SK-N-SH treated with all-trans-retinoic acid at 6 μM for 48 hours (cell line): Measurements from ENCODE around the gene CASQ2.

Experiments used
- ATAC-seq: fragments of 200-7000 bp; cut with Tn5 transposase; 3 replicates; pipeline ENCODE4 v1.9.1; 2020; ENCODE audit warnings: mild to moderate bottlenecking, moderate library complexity
- BACH2 ChIP-seq: fragments of 250-450 bp; sonication (Bioruptor Pico); IDR thresholded peaks from 2 replicates; pipeline ENCODE4 v1.9.0; 2021; ENCODE audit warnings: mild to moderate bottlenecking, borderline replicate concordance
- CREB5 ChIP-seq: fragments of 250-450 bp; sonication (Bioruptor Pico); IDR thresholded peaks from 2 replicates; pipeline ENCODE4 v1.5.1; 2020; ENCODE audit warnings: low read depth, mild to moderate bottlenecking, moderate library complexity
- ESRRG ChIP-seq: fragments of 250-450 bp; sonication (Bioruptor Pico); IDR thresholded peaks from 2 replicates; pipeline ENCODE4 v1.6.1; 2021; ENCODE audit warnings: mild to moderate bottlenecking
- ISL1 ChIP-seq: fragments of 250-450 bp; sonication (Bioruptor Pico); IDR thresholded peaks from 2 replicates; pipeline ENCODE4 v2.1.2; 2022; ENCODE audit warnings: mild to moderate bottlenecking, moderate library complexity
- OSR1 ChIP-seq: fragments of 250-450 bp; sonication (Bioruptor Pico); IDR thresholded peaks from 2 replicates; pipeline ENCODE4 v1.8.0; 2022; ENCODE audit warnings: moderate library complexity, mild to moderate bottlenecking, inconsistent platforms
- PATZ1 ChIP-seq: fragments of 250-450 bp; sonication (Bioruptor Pico); IDR thresholded peaks from 2 replicates; pipeline ENCODE4 v1.8.0; 2020; ENCODE audit warnings: mild to moderate bottlenecking, moderate library complexity, borderline replicate concordance
- POU6F1 ChIP-seq: fragments of 250-450 bp; sonication (Bioruptor Pico); IDR thresholded peaks from 2 replicates; pipeline ENCODE4 v1.8.0; 2021; ENCODE audit warnings: low read depth, mild to moderate bottlenecking, moderate library complexity, borderline replicate concordance
- PPARA ChIP-seq: fragments of 250-450 bp; sonication (Bioruptor Pico); IDR thresholded peaks from 2 replicates; pipeline ENCODE4 v1.5.0; 2020; ENCODE audit warnings: mild to moderate bottlenecking, borderline replicate concordance
- RARB ChIP-seq: fragments of 250-450 bp; sonication (Bioruptor Pico); IDR thresholded peaks from 2 replicates; pipeline ENCODE4 v1.8.0; 2021; ENCODE audit warnings: mild to moderate bottlenecking, moderate library complexity
- SNAI2 ChIP-seq: fragments of 250-450 bp; sonication (Bioruptor Pico); IDR thresholded peaks from 2 replicates; pipeline ENCODE4 v1.5.0; 2020; ENCODE audit warnings: mild to moderate bottlenecking, moderate library complexity
- TCF4 ChIP-seq: fragments of 250-450 bp; sonication (Bioruptor Pico); IDR thresholded peaks from 2 replicates; pipeline ENCODE4 v1.8.0; 2021; ENCODE audit warnings: mild to moderate bottlenecking, moderate library complexity, borderline replicate concordance
- TOX ChIP-seq: fragments of 250-450 bp; sonication (Bioruptor Pico); IDR thresholded peaks from 2 replicates; pipeline ENCODE4 v1.8.0; 2021; ENCODE audit warnings: mild to moderate bottlenecking, moderate library complexity, borderline replicate concordance
- TSHZ2 ChIP-seq: fragments of 250-450 bp; sonication (Bioruptor Pico); IDR thresholded peaks from 2 replicates; pipeline ENCODE4 v1.5.0; 2020; ENCODE audit warnings: mild to moderate bottlenecking, moderate library complexity
- ZC3H10 ChIP-seq: fragments of 250-450 bp; sonication (Bioruptor Pico); IDR thresholded peaks from 2 replicates; pipeline ENCODE4 v1.5.1; 2021; ENCODE audit warnings: mild to moderate bottlenecking, moderate library complexity
- ZFP3 ChIP-seq: fragments of 250-450 bp; sonication (Bioruptor Pico); IDR thresholded peaks from 2 replicates; pipeline ENCODE4 v1.5.0; 2020; ENCODE audit warnings: mild to moderate bottlenecking, moderate library complexity
- ZFP30 ChIP-seq: fragments of 450-650 bp; formaldehyde crosslinking; IDR thresholded peaks from 2 replicates; pipeline ENCODE4 v1.5.0; 2022; ENCODE audit warnings: mild to moderate bottlenecking, moderate library complexity
- ZNF565 ChIP-seq: fragments of 450-650 bp; formaldehyde crosslinking; conservative IDR thresholded peaks from 2 replicates; pipeline ENCODE4 v1.5.0; 2020; ENCODE audit warnings: low read depth, mild to moderate bottlenecking, moderate library complexity
- ZNF70 ChIP-seq: fragments of 450-650 bp; formaldehyde crosslinking; IDR thresholded peaks from 2 replicates; pipeline ENCODE4 v1.5.0; 2020; ENCODE audit warnings: mild to moderate bottlenecking, moderate library complexity
- ZNF8 ChIP-seq: fragments of 450-650 bp; formaldehyde crosslinking; IDR thresholded peaks from 2 replicates; pipeline ENCODE4 v1.5.0; 2020; ENCODE audit warnings: mild to moderate bottlenecking, moderate library complexity

The CASQ2 gene

DNA sequence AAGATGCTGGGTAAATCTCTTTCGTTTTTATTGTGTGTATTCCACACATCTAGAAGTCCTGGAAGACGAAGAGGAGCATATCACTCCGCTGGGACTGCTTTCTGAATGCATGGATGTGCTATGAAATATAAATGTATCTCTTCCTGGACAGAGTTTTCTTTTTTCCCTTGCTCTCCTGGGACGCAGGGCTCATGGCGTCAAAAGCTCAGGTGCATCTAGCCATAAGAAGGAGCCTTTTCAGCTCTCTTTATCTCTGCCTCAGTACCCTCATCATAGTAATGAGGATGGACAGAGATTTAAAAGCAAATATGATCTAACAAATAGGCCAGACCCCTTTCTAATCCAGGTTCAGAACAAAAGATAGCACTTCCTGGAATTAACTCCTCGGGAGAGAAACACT, 27.5 kb upstream of the CASQ2 start (continued):
- TF ChIP-seq TSHZ2 (CRISPR knock-in tag): no peak
- no peak for TF ChIP-seq ESRRG (CRISPR knock-in tag)
- TF ChIP-seq PPARA (CRISPR knock-in tag): no peak
- TF ChIP-seq ZFP30 (CRISPR knock-in tag): no peak

GRCh38 chr1:115794976-115795639, 26.6 kb upstream of the CASQ2 start:
- ATAC-seq: no peak

DNA sequence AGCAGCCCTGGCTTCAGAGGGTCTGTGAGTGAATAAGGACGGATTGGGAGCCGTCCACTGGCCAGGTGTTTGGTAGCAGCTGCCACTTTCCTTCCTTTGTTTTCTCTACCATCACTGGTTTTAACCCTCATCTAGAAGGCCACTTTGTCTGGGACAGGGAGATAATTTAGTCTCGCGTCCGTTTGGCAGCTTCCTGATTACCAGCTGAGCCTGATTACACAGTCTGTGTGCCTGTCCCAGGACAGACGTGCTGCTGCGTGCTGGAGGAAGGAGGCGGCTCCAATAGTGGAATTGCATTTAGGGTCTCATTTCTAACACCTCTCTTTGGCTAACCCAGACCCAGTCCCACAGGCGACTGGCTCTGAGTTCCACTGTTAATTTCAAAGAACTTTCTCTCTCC, 24.6 kb upstream of the CASQ2 start:
- ATAC-seq: no peak
- no peak for TF ChIP-seq BACH2 (CRISPR knock-in tag)
- TF ChIP-seq, all 23 proteins: peak for 0

More at GRCh38 chr1:115794976-115795639, 26.6 kb upstream of the CASQ2 start:
- TF ChIP-seq ZNF70 (CRISPR knock-in tag): no peak
- no peak for TF ChIP-seq OSR1 (CRISPR knock-in tag)
- TF ChIP-seq ISL1 (CRISPR knock-in tag): no peak
- TF ChIP-seq SNAI2: no peak
- TF ChIP-seq, all 23 proteins: peak for 0

DNA sequence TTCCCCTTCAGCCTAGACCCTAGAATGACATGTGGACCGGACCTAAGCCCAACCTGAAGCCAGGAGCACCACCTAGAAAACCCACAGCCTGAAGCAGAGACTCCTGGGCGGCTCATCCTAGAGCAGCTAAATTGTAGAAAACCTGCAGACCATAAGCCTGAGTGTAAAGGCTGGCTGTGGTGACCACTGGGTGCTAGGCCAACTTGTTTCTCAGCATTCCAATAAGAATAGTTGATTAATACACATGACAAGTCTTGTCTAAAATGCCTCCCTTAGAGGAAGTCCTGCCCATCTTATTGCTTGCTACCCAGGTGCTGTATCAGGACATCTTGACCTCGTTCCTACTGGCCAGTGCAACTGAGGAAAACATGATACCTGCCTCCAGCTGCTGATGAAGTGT, 23.3 kb upstream of the CASQ2 start:
- no peak for ATAC-seq
- TF ChIP-seq ZC3H10: no peak
- TF ChIP-seq SNAI2: no peak
- no peak for TF ChIP-seq CREB5 (CRISPR knock-in tag)
- TF ChIP-seq TCF4 (CRISPR knock-in tag): no peak
- TF ChIP-seq ESRRG (CRISPR knock-in tag): no peak
- no peak for TF ChIP-seq POU6F1 (CRISPR knock-in tag)
- no peak for TF ChIP-seq ZFP3 (CRISPR knock-in tag)
- no peak for TF ChIP-seq ZNF8 (CRISPR knock-in tag)
- TF ChIP-seq PATZ1: no peak
- no peak for TF ChIP-seq BACH2 (CRISPR knock-in tag)
- TF ChIP-seq ZNF70 (CRISPR knock-in tag): no peak
- no peak for TF ChIP-seq TOX (CRISPR knock-in tag)
- no peak for TF ChIP-seq ZNF565 (CRISPR knock-in tag)
- TF ChIP-seq ZFP30 (CRISPR knock-in tag): no peak
- no peak for TF ChIP-seq RARB (CRISPR knock-in tag)

DNA sequence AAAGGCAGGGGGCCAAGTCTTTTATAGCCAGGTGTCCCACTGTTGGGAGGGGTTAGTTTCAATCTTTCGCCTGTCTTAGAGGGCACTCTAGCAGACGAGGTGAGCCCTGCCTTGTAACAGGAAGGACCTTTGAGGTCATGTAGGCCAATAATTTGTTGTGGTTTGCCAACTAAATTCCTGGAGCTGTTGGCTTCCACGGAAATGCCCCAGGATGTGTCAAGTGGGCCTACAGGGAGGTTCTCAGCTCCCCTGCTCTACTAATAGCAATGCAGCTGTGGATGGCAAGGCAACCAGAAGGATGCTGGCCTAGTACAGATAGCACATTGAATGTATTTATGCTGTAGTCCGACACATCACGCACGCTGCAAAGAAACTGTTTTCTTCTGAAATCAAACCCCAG, 22.3 kb upstream of the CASQ2 start:
- TF ChIP-seq ESRRG (CRISPR knock-in tag): no peak
- no peak for TF ChIP-seq ISL1 (CRISPR knock-in tag)
- no peak for TF ChIP-seq RARB (CRISPR knock-in tag)
- no peak for ATAC-seq
